Esophagus squamous epithelium (tissue), 5 donors: ENCODE results near the gene BPIFB4. TPM values are rescaled to one million over a fixed set of nuclear protein-coding genes. Genes with fewer than 3 reads are reported as not detected.
"Not testable (repeated sequence)": the region's sequence is repeated elsewhere in the genome, so short reads cannot be mapped to it uniquely, and the experiment has no call there.

Experiments
- DNase-seq: peaks from one replicate; lab custom pipeline; 2025; lab: John Stamatoyannopoulos, UW
- H3K27ac ChIP-seq, 4 donors: fragments of 200-600 bp; sonication (generic); one replicate each; pipeline ENCODE4 v1.5.1; 2016 to 2019; ENCODE audit warnings: mild to moderate bottlenecking in 1 of 4
- H3K27me3 ChIP-seq, 4 donors: fragments of 200-600 bp; sonication (generic); 1 replicate in 3 of 4; 2 replicates in 1 of 4; pipeline versions ENCODE4 v1.5.1 to v1.6.0; 2017 to 2021; ENCODE audit warnings: antibody characterized with exemption in 1 of 4
- H3K36me3 ChIP-seq, 3 donors: fragments of 200-600 bp; sonication (generic); one replicate each; pipeline ENCODE4 v1.5.1; 2016 to 2019
- H3K4me1 ChIP-seq, 3 donors: fragments of 200-600 bp; sonication (generic); one replicate each; pipeline ENCODE4 v1.5.1; 2017 to 2019
- H3K4me3 ChIP-seq, 4 donors: fragments of 200-600 bp; sonication (generic); 1 replicate in 3 of 4; 2 replicates in 1 of 4; pipeline ENCODE4 v1.5.1; 2016 to 2019; ENCODE audit warnings: mild to moderate bottlenecking in 2 of 4, moderate library complexity in 1 of 4
- H3K9me3 ChIP-seq, 3 donors: fragments of 200-600 bp; sonication (generic); one replicate each; pipeline ENCODE4 v1.5.1; 2016 to 2019
- CTCF ChIP-seq, 6 experiments: fragments of 450-650 bp in 4 of 6; fragments of 200-600 bp in 2 of 6; sonication (generic) in 2 of 6; IDR thresholded peaks; one replicate each; pipeline ENCODE4 v1.5.1; 2016 to 2019; ENCODE audit warnings: antibody characterized with exemption in 6 of 6, mild to moderate bottlenecking in 4 of 6, moderate library complexity in 4 of 6
- POLR2A ChIP-seq, 4 donors: fragments of 450-650 bp; IDR thresholded peaks; one replicate each; pipeline ENCODE4 v1.6.1; 2017; ENCODE audit warnings: antibody characterized with exemption in 4 of 4, mild to moderate bottlenecking in 4 of 4, moderate library complexity in 3 of 4
- WGBS, 2 donors: methylation state at CpG; one replicate each; pipeline ENCODE4 v1.1.5; 2018; 5-methylcytosine and 5-hydroxymethylcytosine counted together
- intact Hi-C: fragments of 100-400 bp; cut with DNase I; formaldehyde crosslinking; loops from one replicate; pipeline ENCODE4 v1.15.0; 2022
- total RNA-seq, 4 donors: library from RNA; depleted of rRNA; stranded (reverse); fragments of >200 nt; gene quantifications; one replicate each; pipeline ENCODE4 v1.1.0, GENCODE V29; 2016
- donor health status: DM: yes; HTN: yes; CAD: no.

BPIFB4 gene
- total RNA-seq, 4 donors from 2014 or later: not detected

GRCh38 chr20:33113387-33113908, 34.0 kb downstream of the BPIFB4 start:
- Histone ChIP-seq H3K27me3 (peaks cover 0 to 14% (median 0%) of the 10 kb centered on the region in 4 donors), H3K9me3 (no peaks in the 10 kb centered on the region), H3K27ac (no peak overlapping the region), H3K4me3 (no peak overlapping the region), H3K36me3 (no peaks in the 10 kb centered on the region), H3K4me1 (peaks cover 0 to 9% (median 0%) of the 10 kb centered on the region in 3 donors)
- no peak for TF ChIP-seq CTCF (IDR thresholded peaks at IDR 0.05)
- no peak for TF ChIP-seq POLR2A (IDR thresholded peaks at IDR 0.05)
- DNase-seq: no peak
- 22 to 60% methylated on average over 3 to 6 of the region's 6 CpGs for WGBS, 2 donors
- intact Hi-C loops: no loop called here

- intact Hi-C loops, H3K9me3 ChIP-seq, DNase-seq, H3K27ac ChIP-seq, H3K4me3 ChIP-seq, H3K36me3 ChIP-seq, H3K4me1 ChIP-seq: not testable (repeated sequence)
- H3K27me3 ChIP-seq: peaks cover 0 to 16% (median 0%) of the 10 kb centered on the region in 4 donors
- no CpG with 5 or more reads among the region's 34 CpGs for WGBS, 2 donors
These were observed 36.1 kb downstream of the BPIFB4 start for GRCh38 chr20:33115501-33115900.

- H3K36me3 ChIP-seq: no peaks in the 10 kb centered on the region
- no peak for DNase-seq
- H3K4me1 ChIP-seq: no peaks in the 10 kb centered on the region
- TF ChIP-seq POLR2A (IDR thresholded peaks at IDR 0.05) (no peak), CTCF (IDR thresholded peaks at IDR 0.05) (no peak)
- H3K27me3 ChIP-seq: peaks cover 0 to 38% (median 0%) of the 10 kb centered on the region in 4 donors
- peaks cover 0 to 9% (median 0%) of the 10 kb centered on the region in 3 donors for H3K9me3 ChIP-seq
- 60 to 61% methylated on average over 3 of the region's 3 CpGs for WGBS, 2 donors
- intact Hi-C loops: no loop called here
- no peak overlapping the region for H3K4me3 ChIP-seq
- no peak overlapping the region for H3K27ac ChIP-seq
These were observed 40.6 kb downstream of the BPIFB4 start for GRCh38 chr20:33119725-33120720.

GRCh38 chr20:33120934-33121333, 41.5 kb downstream of the BPIFB4 start:
- no peak overlapping the region for H3K4me3 ChIP-seq
- no peaks in the 10 kb centered on the region for H3K36me3 ChIP-seq
- peaks cover 0 to 47% (median 0%) of the 10 kb centered on the region in 4 donors for H3K27me3 ChIP-seq
- DNase-seq: no peak
- intact Hi-C loops: no loop called here
- no peak for TF ChIP-seq POLR2A (IDR thresholded peaks at IDR 0.05)
- no peak for TF ChIP-seq CTCF (IDR thresholded peaks at IDR 0.05)
- no peaks in the 10 kb centered on the region for H3K4me1 ChIP-seq
- H3K9me3 ChIP-seq: peaks cover 0 to 9% (median 0%) of the 10 kb centered on the region in 3 donors
- no peak overlapping the region for H3K27ac ChIP-seq
- 95 to 96% methylated on average over 2 to 3 of the region's 3 CpGs for WGBS, 2 donors

GRCh38 chr20:33122297-33122696, 42.9 kb downstream of the BPIFB4 start:
- H3K9me3 ChIP-seq, DNase-seq, H3K4me1 ChIP-seq, H3K27ac ChIP-seq, H3K4me3 ChIP-seq, intact Hi-C loops, H3K36me3 ChIP-seq: not testable (repeated sequence)
- H3K27me3 ChIP-seq: peaks cover 0 to 60% (median 0%) of the 10 kb centered on the region in 4 donors
- 22 to 63% methylated on average over 1 of the region's 1 CpG for WGBS, 2 donors

- intact Hi-C loops: no loop called here
- H3K4me1 ChIP-seq: peaks cover 0 to 7% (median 0%) of the 10 kb centered on the region in 3 donors
- no peak for TF ChIP-seq POLR2A (IDR thresholded peaks at IDR 0.05)
- no peak for TF ChIP-seq CTCF (IDR thresholded peaks at IDR 0.05)
- 44 to 60% methylated on average over 2 of the region's 2 CpGs for WGBS, 2 donors
- H3K27ac ChIP-seq: no peak overlapping the region
- peaks cover 0 to 70% (median 0%) of the 10 kb centered on the region in 4 donors for H3K27me3 ChIP-seq
- DNase-seq: no peak
- peaks cover 0 to 9% (median 0%) of the 10 kb centered on the region in 3 donors for H3K9me3 ChIP-seq
- H3K4me3 ChIP-seq: no peak overlapping the region
- H3K36me3 ChIP-seq: no peaks in the 10 kb centered on the region
These were observed 44.8 kb downstream of the BPIFB4 start for GRCh38 chr20:33124261-33124660.
